Measurements from ENCODE around the gene SCAPER.

DNA sequence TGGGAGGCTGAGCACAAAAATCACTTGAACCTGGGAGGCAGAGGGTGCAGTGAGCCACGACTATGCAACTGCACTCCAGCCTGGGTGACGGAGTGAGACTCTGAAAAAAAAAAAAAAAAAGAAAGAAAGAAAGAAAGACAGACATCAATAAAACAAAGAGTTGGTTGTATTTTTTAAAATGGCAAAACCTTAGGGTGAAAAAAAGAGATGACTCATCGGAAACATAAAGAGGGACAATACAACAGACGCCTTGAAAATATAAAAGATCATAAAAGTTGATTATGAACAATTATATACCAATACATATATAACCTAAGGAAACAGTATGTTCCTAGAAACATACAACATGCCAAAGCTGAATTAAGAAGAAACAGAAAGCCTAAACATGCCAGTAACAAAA, 92.8 kb downstream of the SCAPER start:
- TF ChIP-seq SUZ12 (IDR thresholded peaks at IDR 0.05): no peak
- TF ChIP-seq BHLHE40 (IDR thresholded peaks at IDR 0.05; ENCODE audit: borderline replicate concordance): no peak
- TF ChIP-seq FOXK2 (IDR thresholded peaks at IDR 0.05): no peak
- no peak for TF ChIP-seq TARDBP (IDR thresholded peaks at IDR 0.05)
- no peak for TF ChIP-seq FOXM1 (IDR thresholded peaks at IDR 0.05; ENCODE audit: borderline replicate concordance)
- TF ChIP-seq SP1 (IDR thresholded peaks at IDR 0.05): no peak
- TF ChIP-seq ELF4 (IDR thresholded peaks at IDR 0.05): no peak
- no peak for TF ChIP-seq L3MBTL2 (conservative IDR thresholded peaks at IDR 0.05)
- no peak for TF ChIP-seq ARNT (IDR thresholded peaks at IDR 0.05)
- no peak for TF ChIP-seq HDGF (IDR thresholded peaks at IDR 0.05; ENCODE audit: borderline replicate concordance)
- TF ChIP-seq LEF1 (IDR thresholded peaks at IDR 0.05; ENCODE audit: borderline replicate concordance): no peak
- TF ChIP-seq NFRKB (IDR thresholded peaks at IDR 0.05): no peak
- TF ChIP-seq CTBP1 (IDR thresholded peaks at IDR 0.05; ENCODE audit: borderline replicate concordance): no peak
- no peak for TF ChIP-seq ZNF384 (IDR thresholded peaks at IDR 0.05)

All from HEK293T (cell line).